HL-60 (cell line): ENCODE results near the gene ZAR1.

ENCODE experiments used
- DNase-seq, 2 experiments: peaks; one replicate each; pipeline ENCODE4 v3.0.0-alpha.2; 2010 to 2020; ENCODE audit warnings: low read depth in 1 of 2, low spot score in 1 of 2
- H3K27ac ChIP-seq: fragments of 250-450 bp; sonication (Bioruptor Pico); replicated peaks from 2 replicates; pipeline ENCODE4 v1.5.1; 2020; ENCODE audit warnings: mild to moderate bottlenecking, moderate library complexity
- H3K27me3 ChIP-seq: fragments of 250-450 bp; sonication (Bioruptor Pico); 2 replicates; pipeline ENCODE4 v1.5.1; 2021; ENCODE audit warnings: mild to moderate bottlenecking, moderate library complexity; ENCODE audit not compliant: insufficient read depth, poor library complexity, severe bottlenecking
- H3K4me3 ChIP-seq: replicated peaks from 2 replicates; pipeline ENCODE4 v1.5.1; 2011; ENCODE audit warnings: mild to moderate bottlenecking, control low read depth, low read length; ENCODE audit not compliant: insufficient read depth
- GABPA ChIP-seq: IDR thresholded peaks from 2 replicates; pipeline ENCODE4 v1.6.1; 2012; ENCODE audit warnings: low read depth
- POLR2AphosphoS5 ChIP-seq: IDR thresholded peaks from 2 replicates; pipeline ENCODE4 v1.6.1; 2012; ENCODE audit warnings: low read depth
- SPI1 ChIP-seq: IDR thresholded peaks from 2 replicates; pipeline ENCODE4 v1.6.1; 2012; ENCODE audit warnings: low read depth, mild to moderate bottlenecking, borderline replicate concordance
- TF ChIP-seq, protein P1 (sequence below): IDR thresholded peaks from 2 replicates; pipeline ENCODE4 v1.6.1; 2012; ENCODE audit warnings: low read depth; ENCODE audit not compliant: insufficient replicate concordance
- TF ChIP-seq, protein P2 (sequence below): IDR thresholded peaks from one replicate; pipeline ENCODE4 v1.5.1; 2011; ENCODE audit warnings: low read length, control low read depth, inconsistent platforms; ENCODE audit not compliant: insufficient read depth

ZAR1 gene

DNA sequence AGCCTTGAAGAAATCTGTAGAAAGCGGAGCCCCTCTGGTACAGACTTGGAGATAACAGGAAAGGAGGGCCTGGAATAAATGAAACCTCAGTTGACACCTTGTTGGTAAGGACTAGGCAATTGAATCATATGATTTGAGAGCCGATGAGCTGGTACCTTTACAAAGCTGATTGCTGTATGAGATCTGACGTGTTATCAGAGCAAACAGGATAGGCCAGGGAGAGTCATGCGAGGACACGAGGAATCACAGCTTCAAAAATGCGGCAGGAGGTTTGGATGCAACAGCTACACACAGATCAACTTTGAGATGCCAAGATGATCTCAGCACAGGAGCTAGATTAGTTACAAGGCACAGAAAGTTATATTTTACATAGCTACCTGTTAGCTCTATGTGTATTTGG is 14.3 kb upstream of the ZAR1 start:
- TF ChIP-seq, protein P1, sequence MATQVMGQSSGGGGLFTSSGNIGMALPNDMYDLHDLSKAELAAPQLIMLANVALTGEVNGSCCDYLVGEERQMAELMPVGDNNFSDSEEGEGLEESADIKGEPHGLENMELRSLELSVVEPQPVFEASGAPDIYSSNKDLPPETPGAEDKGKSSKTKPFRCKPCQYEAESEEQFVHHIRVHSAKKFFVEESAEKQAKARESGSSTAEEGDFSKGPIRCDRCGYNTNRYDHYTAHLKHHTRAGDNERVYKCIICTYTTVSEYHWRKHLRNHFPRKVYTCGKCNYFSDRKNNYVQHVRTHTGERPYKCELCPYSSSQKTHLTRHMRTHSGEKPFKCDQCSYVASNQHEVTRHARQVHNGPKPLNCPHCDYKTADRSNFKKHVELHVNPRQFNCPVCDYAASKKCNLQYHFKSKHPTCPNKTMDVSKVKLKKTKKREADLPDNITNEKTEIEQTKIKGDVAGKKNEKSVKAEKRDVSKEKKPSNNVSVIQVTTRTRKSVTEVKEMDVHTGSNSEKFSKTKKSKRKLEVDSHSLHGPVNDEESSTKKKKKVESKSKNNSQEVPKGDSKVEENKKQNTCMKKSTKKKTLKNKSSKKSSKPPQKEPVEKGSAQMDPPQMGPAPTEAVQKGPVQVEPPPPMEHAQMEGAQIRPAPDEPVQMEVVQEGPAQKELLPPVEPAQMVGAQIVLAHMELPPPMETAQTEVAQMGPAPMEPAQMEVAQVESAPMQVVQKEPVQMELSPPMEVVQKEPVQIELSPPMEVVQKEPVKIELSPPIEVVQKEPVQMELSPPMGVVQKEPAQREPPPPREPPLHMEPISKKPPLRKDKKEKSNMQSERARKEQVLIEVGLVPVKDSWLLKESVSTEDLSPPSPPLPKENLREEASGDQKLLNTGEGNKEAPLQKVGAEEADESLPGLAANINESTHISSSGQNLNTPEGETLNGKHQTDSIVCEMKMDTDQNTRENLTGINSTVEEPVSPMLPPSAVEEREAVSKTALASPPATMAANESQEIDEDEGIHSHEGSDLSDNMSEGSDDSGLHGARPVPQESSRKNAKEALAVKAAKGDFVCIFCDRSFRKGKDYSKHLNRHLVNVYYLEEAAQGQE = no peak
- TF ChIP-seq SPI1 (no peak), POLR2AphosphoS5 (no peak), GABPA (no peak)
- TF ChIP-seq, protein P2, sequence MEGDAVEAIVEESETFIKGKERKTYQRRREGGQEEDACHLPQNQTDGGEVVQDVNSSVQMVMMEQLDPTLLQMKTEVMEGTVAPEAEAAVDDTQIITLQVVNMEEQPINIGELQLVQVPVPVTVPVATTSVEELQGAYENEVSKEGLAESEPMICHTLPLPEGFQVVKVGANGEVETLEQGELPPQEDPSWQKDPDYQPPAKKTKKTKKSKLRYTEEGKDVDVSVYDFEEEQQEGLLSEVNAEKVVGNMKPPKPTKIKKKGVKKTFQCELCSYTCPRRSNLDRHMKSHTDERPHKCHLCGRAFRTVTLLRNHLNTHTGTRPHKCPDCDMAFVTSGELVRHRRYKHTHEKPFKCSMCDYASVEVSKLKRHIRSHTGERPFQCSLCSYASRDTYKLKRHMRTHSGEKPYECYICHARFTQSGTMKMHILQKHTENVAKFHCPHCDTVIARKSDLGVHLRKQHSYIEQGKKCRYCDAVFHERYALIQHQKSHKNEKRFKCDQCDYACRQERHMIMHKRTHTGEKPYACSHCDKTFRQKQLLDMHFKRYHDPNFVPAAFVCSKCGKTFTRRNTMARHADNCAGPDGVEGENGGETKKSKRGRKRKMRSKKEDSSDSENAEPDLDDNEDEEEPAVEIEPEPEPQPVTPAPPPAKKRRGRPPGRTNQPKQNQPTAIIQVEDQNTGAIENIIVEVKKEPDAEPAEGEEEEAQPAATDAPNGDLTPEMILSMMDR = no peak
- Histone ChIP-seq H3K27me3 (no peaks in the 10 kb centered on the region), H3K4me3 (no peak overlapping the region), H3K27ac (no peak overlapping the region)
- no peak for DNase-seq

DNA sequence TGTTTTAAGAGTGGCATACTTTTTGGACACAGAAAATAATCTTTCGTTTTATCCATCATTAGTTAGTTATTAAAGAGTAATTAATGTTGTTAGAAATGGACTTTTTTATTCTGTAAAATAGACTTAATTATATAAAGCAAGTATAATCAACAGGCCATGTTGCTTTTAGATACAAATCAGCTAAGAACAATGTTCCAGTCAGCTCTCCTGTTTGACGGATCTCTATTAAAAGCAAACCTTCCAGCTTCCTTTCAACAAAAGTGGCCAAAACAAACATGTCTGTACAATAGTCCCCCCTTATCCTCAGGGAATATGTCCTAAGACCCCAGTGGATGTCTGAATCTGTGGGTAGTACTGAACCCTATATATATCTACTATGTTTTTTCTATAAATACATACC is 11.8 kb upstream of the ZAR1 start:
- Histone ChIP-seq H3K4me3 (no peak overlapping the region), H3K27me3 (peaks cover 13% of the 10 kb centered on the region), H3K27ac (no peak overlapping the region)
- TF ChIP-seq GABPA (no peak), SPI1 (no peak), POLR2AphosphoS5 (no peak)
- TF ChIP-seq, protein P1 = no peak
- TF ChIP-seq, protein P2 = no peak
- no peak for DNase-seq

DNA sequence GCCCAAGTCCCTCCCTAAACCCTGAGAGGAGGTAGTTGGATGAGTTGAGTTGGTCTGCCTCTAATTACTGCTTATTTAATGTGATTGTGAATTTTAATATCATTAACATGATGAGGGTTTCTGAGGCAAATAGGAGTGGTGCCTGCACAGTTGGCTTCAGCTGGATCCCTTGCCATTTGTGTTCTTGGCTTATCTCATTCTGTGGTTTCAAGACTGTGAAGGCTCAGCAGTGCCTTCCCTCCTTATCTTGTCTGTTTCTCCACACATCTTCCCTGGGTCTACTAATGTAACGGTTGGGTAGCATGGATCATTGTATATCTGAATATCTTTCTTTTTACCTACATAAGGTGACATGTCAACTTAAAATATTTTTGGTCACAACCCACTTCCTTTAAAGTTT is 8.5 kb upstream of the ZAR1 start:
- peaks cover 41% of the 10 kb centered on the region for H3K27me3 ChIP-seq
- DNase-seq = no peak
- no peak overlapping the region for H3K27ac ChIP-seq
- H3K4me3 ChIP-seq = no peak overlapping the region
- TF ChIP-seq, protein P1 = no peak
- TF ChIP-seq SPI1 (no peak), POLR2AphosphoS5 (no peak), GABPA (no peak)
- TF ChIP-seq, protein P2 = no peak
